Activated CD4-positive, alpha-beta T cell treated with anti-CD3 and anti-CD28 coated beads for 24 hours (primary cell): ENCODE measurements around the gene RNU1-4.
"Not testable (repeated sequence)": the region's sequence is repeated elsewhere in the genome, so short reads cannot be mapped to it uniquely, and the experiment has no call there.

Experiments used
- DNase-seq, 2 donors: peaks; one replicate each; pipeline ENCODE4 v3.0.0-alpha.2; 2020; ENCODE audit warnings: low read depth in 2 of 2

RNU1-4 gene

GRCh38 chr1:16770139-16770759 lies 29.9 kb downstream of the RNU1-4 start:
- DNase-seq, result not testable (repeated sequence)

- DNase-seq, result not testable (repeated sequence)
Observed at GRCh38 chr1:16770896-16771446, 30.7 kb downstream of the RNU1-4 start.

- not testable (repeated sequence) for DNase-seq
Observed at GRCh38 chr1:16772275-16773204, 32.2 kb downstream of the RNU1-4 start.

DNA sequence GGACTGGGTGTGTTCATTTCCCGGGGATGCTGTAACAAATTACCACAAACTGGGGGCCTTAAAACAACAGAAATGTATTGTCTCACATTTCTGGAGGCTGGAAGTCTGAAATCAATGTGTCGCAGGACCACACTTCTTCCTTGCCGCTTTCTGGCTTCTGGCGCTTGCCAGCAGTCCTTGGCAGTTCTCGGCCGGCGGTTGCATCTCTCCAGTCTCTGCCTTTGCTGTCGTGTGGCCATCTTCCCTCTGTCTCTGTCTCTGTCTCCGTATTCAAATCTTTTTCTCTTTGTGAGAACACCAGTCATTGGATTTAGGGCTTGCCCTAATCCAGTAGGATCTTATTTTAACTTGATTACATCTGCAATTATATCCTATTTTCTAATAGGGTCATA lies 32.9 kb downstream of the RNU1-4 start:
- DNase-seq, result not testable (repeated sequence)

- not testable (repeated sequence) for DNase-seq
Observed at GRCh38 chr1:16773723-16774122, 33.4 kb downstream of the RNU1-4 start.

- DNase-seq, result not testable (repeated sequence)
Observed at GRCh38 chr1:16774773-16775172, 34.5 kb downstream of the RNU1-4 start.

DNA sequence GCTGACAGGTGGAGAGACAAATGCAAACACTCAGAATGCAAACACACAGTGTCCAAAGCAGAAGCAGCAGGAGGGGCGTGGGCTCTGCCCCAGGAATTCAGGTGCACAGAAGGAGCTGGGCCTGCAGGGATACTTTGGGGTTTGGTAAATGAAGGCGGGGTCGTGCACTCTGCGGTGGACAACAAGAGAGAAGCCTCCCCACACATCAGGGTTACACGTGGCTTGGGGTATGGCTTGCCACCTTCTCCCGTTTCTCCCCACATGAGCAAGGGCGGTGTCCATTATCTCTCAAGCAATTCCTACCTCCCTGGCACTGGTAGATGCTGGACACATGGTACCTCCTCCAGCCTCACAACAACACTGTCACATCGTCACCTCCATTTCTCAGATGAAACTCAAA lies 35.0 kb downstream of the RNU1-4 start:
- not testable (repeated sequence) for DNase-seq

GRCh38 chr1:16776248-16776647 lies 35.9 kb downstream of the RNU1-4 start:
- not testable (repeated sequence) for DNase-seq

- DNase-seq, result not testable (repeated sequence)
Observed at GRCh38 chr1:16776835-16777234, 36.5 kb downstream of the RNU1-4 start.

DNA sequence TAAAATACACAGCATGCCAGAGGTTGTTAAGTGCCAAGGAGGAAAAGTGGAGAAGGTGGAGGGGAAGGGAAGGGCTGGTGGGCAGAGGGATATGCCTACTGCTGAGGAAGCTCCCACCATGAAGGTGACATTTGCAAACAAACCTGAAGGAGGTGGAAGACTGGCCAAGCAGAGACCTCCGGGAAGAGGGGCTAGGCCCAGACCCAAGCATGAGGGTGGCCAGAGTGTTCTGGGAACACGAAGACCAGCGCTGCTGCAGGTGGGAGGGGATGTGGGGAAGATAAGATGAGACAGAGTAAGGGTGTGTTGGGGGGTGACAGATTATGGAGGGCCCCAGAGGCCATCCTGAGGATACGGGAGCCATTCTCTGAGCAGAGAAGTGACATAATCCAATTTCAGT lies 37.5 kb downstream of the RNU1-4 start:
- not testable (repeated sequence) for DNase-seq

DNA sequence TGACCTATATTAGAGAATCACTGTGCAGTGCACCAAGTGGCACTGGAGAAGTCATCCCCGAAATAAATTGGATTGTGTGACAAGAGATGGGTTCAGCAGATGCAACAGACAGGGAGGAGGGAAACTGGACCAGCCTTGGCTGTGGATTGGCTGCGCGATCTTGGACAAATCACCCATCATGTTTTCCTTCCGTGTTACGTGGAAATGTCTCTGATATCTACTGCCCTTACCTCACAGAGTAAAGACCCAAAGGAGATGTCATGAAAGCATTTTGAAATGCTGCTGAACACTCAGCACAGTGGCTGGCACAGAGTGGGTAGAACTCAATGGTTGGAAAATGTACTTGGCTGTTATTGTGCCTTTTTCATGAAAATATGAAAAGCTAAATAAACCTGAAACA lies 39.2 kb downstream of the RNU1-4 start:
- DNase-seq, result not testable (repeated sequence)

- not testable (repeated sequence) for DNase-seq
Observed at GRCh38 chr1:16781033-16781432, 40.7 kb downstream of the RNU1-4 start.

- DNase-seq, result not testable (repeated sequence)
Observed at GRCh38 chr1:16781625-16782024, 41.3 kb downstream of the RNU1-4 start.

DNA sequence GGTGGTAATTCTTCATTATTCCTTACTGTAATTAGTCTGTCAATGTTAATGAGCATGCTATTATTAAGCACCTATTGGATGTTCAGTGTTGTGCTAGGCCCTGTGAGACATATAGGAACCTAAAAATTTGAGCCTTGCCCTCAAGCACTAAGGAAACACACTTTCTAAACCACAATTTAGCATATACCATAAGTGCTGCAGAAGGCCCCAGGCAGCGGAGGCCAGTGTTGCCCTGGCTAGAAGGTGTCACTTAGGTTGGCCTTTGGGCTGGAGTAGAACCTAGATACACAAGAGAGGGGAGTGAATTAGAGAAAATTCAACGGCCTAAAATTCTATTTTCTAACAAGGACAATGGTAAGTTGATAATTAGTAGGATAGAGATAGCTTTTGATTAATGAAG lies 44.6 kb downstream of the RNU1-4 start:
- not testable (repeated sequence) for DNase-seq

DNA sequence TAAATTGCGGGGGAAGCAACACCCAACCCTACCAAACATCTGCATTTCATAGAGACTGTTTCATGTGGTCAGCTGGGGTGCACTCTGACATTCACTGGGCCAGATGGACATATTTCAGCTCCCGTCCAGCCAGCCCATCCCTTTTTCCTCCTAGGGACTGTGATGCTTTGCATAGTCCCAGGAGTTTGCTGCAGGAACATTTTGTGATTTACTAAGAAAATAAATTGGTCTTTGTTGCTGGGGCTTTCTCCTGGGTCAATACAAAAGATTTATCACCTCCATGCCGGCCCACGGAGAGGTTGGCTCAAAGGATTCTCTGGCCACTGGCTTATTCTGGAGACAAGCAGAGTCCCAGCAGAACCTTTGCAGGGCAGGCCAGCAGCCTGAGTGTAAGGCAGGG lies 46.0 kb downstream of the RNU1-4 start:
- DNase-seq, result not testable (repeated sequence)

DNA sequence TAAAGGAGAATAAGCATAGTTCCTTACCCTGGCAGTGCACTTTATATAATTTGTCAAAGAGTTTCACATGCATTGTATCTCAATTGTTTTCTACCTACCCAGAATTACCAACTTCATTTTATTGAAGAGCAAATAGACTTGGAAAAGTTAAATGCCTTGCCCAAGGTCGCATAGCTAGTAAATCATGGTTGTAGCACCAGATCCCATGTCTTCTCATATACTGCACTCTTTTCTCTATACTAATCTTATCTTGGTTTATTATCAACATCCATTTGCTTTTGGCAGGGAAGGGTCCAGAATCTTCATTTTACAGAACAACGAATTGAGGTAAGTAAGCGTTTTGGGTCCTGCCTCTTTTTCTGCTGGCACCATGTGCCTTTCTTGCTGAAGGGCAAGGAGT lies 46.9 kb downstream of the RNU1-4 start:
- DNase-seq, result not testable (repeated sequence)

GRCh38 chr1:16787711-16788110 lies 47.4 kb downstream of the RNU1-4 start:
- DNase-seq, result not testable (repeated sequence)
